PC-9 (cell line): ENCODE measurements around the gene CADM1. TPM values are rescaled to one million over a fixed set of nuclear protein-coding genes. Genes with fewer than 3 reads are reported as not detected.

Experiments used
- BruUV-seq: library from RNA; stranded (reverse); fragments of 400-500 nt; replicated peaks from 2 replicates; lab custom pipeline; 2021; lab: Mats Ljungman, UMichigan
- CTCF ChIA-PET: fragments of 300-600 bp; sonication (Branson Sonifier 250); formaldehyde crosslinking; loops from one replicate; lab custom pipeline; 2022; ENCODE audit warnings: antibody characterized with exemption; lab: Charles Lee
- POLR2A ChIA-PET: fragments of 300-600 bp; sonication (Branson Sonifier 250); formaldehyde crosslinking; loops from one replicate; lab custom pipeline; 2022; ENCODE audit warnings: antibody characterized with exemption; ENCODE audit not compliant: unreplicated experiment; lab: Charles Lee
- DNase-seq, 2 experiments: peaks; one replicate each; pipeline versions ENCODE4 v3.0.0 to v3.0.0-alpha.2; 2015 to 2022; ENCODE audit warnings: mixed read lengths in 1 of 2
- H2AFZ ChIP-seq: fragments of 200-600 bp; sonication (generic); 2 replicates; pipeline ENCODE4 v1.8.1; 2017; ENCODE audit warnings: antibody characterized with exemption
- H3F3A ChIP-seq: fragments of 200-600 bp; sonication (generic); 2 replicates; pipeline ENCODE4 v1.8.1; 2017; ENCODE audit warnings: antibody characterized with exemption, mild to moderate bottlenecking, low read depth; ENCODE audit not compliant: insufficient read depth
- H3K27ac ChIP-seq: fragments of 200-600 bp; sonication (generic); 2 replicates; pipeline ENCODE4 v1.6.1; 2016; ENCODE audit warnings: mixed run types
- H3K27me3 ChIP-seq: fragments of 200-600 bp; sonication (generic); 2 replicates; pipeline ENCODE4 v1.6.1; 2016; ENCODE audit warnings: low read depth, mixed run types; ENCODE audit not compliant: insufficient read depth
- H3K36me3 ChIP-seq: fragments of 200-600 bp; sonication (generic); 2 replicates; pipeline ENCODE4 v1.6.1; 2016; ENCODE audit warnings: low read depth, mixed run types
- H3K4me1 ChIP-seq: fragments of 200-600 bp; sonication (generic); replicated peaks from 2 replicates; pipeline ENCODE4 v1.6.1; 2016; ENCODE audit warnings: mixed run types; ENCODE audit not compliant: insufficient read depth
- H3K4me2 ChIP-seq: fragments of 200-600 bp; sonication (generic); 2 replicates; pipeline ENCODE4 v1.6.1; 2017; ENCODE audit warnings: mixed run types
- H3K4me3 ChIP-seq: fragments of 200-600 bp; sonication (generic); 2 replicates; pipeline ENCODE4 v1.6.1; 2016; ENCODE audit warnings: mixed run types
- H3K79me2 ChIP-seq: fragments of 200-600 bp; sonication (generic); 2 replicates; pipeline ENCODE4 v1.6.1; 2017; ENCODE audit warnings: low read depth, mixed run types
- H3K9me2 ChIP-seq: fragments of 200-600 bp; sonication (generic); 2 replicates; pipeline ENCODE4 v1.8.1; 2017; ENCODE audit warnings: mild to moderate bottlenecking; ENCODE audit not compliant: insufficient read depth
- H3K9me3 ChIP-seq: fragments of 200-600 bp; sonication (generic); 2 replicates; pipeline ENCODE4 v1.8.1; 2016; ENCODE audit warnings: low read depth; ENCODE audit not compliant: insufficient read depth
- H4K20me1 ChIP-seq: fragments of 200-600 bp; sonication (generic); 2 replicates; pipeline ENCODE4 v1.8.1; 2017; ENCODE audit not compliant: insufficient read depth
- CTCF ChIP-seq: fragments of 200-600 bp; sonication (generic); conservative IDR thresholded peaks from 2 replicates; pipeline ENCODE4 v1.6.1; 2017; ENCODE audit warnings: mixed run types, antibody characterized with exemption, mild to moderate bottlenecking, moderate library complexity
- EZH2 ChIP-seq: fragments of 200-600 bp; sonication (generic); IDR thresholded peaks from 2 replicates; pipeline ENCODE4 v1.8.0; 2017; ENCODE audit warnings: antibody characterized with exemption, low read depth
- intact Hi-C: fragments of 100-400 bp; cut with micrococcal nuclease; formaldehyde crosslinking; loops from one replicate; pipeline ENCODE4 v1.10.0; 2022; ENCODE audit not compliant: unreplicated experiment
- total RNA-seq: library from RNA; stranded (reverse); gene quantifications from 2 replicates; pipeline ENCODE4 v1.2.3, GENCODE V29; 2021

CADM1 gene
- total RNA-seq, 1 experiment from 2014 or later = not detected

GRCh38 chr11:115345361-115345760 lies 158.9 kb downstream of the CADM1 start:
- no peak for TF ChIP-seq EZH2
- TF ChIP-seq CTCF = no peak
- Histone ChIP-seq H3K36me3 (no peaks in the 10 kb centered on the region), H3K4me2 (no peak overlapping the region), H4K20me1 (no peaks in the 10 kb centered on the region), H3K4me1 (no peaks in the 10 kb centered on the region), H2AFZ (no peak overlapping the region), H3K4me3 (no peak overlapping the region), H3K79me2 (no peaks in the 10 kb centered on the region), H3K9me2 (no peaks in the 10 kb centered on the region), H3K27me3 (peaks cover 22% of the 10 kb centered on the region; the same call in 1 of the 2 replicates), H3K27ac (no peak overlapping the region), H3F3A (no peaks in the 10 kb centered on the region), H3K9me3 (no peaks in the 10 kb centered on the region)
- POLR2A ChIA-PET = no interaction called here
- intact Hi-C loops = no loop called here
- CTCF ChIA-PET = no interaction called here
- no TSS peak for BruUV-seq
- DNase-seq = no peak

GRCh38 chr11:115344846-115345245 lies 159.4 kb downstream of the CADM1 start:
- no peaks in the 10 kb centered on the region for H3K9me2 ChIP-seq
- no peak overlapping the region for H3K4me3 ChIP-seq
- POLR2A ChIA-PET = no interaction called here
- H3K9me3 ChIP-seq = no peaks in the 10 kb centered on the region
- H2AFZ ChIP-seq = no peak overlapping the region
- peaks cover 19% of the 10 kb centered on the region; the same call in 1 of the 2 replicates for H3K27me3 ChIP-seq
- no peaks in the 10 kb centered on the region for H4K20me1 ChIP-seq
- TF ChIP-seq CTCF (no peak), EZH2 (no peak)
- no peaks in the 10 kb centered on the region for H3K4me1 ChIP-seq
- H3F3A ChIP-seq = no peaks in the 10 kb centered on the region
- intact Hi-C loops = no loop called here
- DNase-seq = no peak
- no TSS peak for BruUV-seq
- H3K36me3 ChIP-seq = no peaks in the 10 kb centered on the region
- H3K27ac ChIP-seq = no peak overlapping the region
- CTCF ChIA-PET = no interaction called here
- no peaks in the 10 kb centered on the region for H3K79me2 ChIP-seq
- no peak overlapping the region for H3K4me2 ChIP-seq

GRCh38 chr11:115342142-115342541 lies 162.1 kb downstream of the CADM1 start:
- H3K9me2 ChIP-seq = no peaks in the 10 kb centered on the region
- no peaks in the 10 kb centered on the region for H3K4me1 ChIP-seq
- no peaks in the 10 kb centered on the region for H3K79me2 ChIP-seq
- no peak overlapping the region for H3K4me2 ChIP-seq
- H3K4me3 ChIP-seq = no peak overlapping the region
- no peak overlapping the region for H2AFZ ChIP-seq
- no peaks in the 10 kb centered on the region for H3K36me3 ChIP-seq
- no TSS peak for BruUV-seq
- TF ChIP-seq EZH2 (no peak), CTCF (no peak)
- no peak overlapping the region for H3K27ac ChIP-seq
- intact Hi-C loops = no loop called here
- no peak for DNase-seq
- ChIA-PET CTCF (no interaction called here), POLR2A (no interaction called here)
- H4K20me1 ChIP-seq = no peaks in the 10 kb centered on the region
- no peaks in the 10 kb centered on the region for H3K9me3 ChIP-seq
- H3F3A ChIP-seq = no peaks in the 10 kb centered on the region
- H3K27me3 ChIP-seq = 0 out of 2 replicates have a peak, but pooled peaks cover 3% of the 10 kb centered on the region
